Activated CD8-positive, alpha-beta memory T cell treated with anti-CD3 and anti-CD28 coated beads for 1 hour (primary cell): ENCODE data around the gene PPA1.
"Not testable (repeated sequence)": the region's sequence is repeated elsewhere in the genome, so short reads cannot be mapped to it uniquely, and the experiment has no call there.

Source experiments
- DNase-seq, 2 donors: peaks; one replicate each; pipeline ENCODE4 v3.0.0-alpha.2; 2020; ENCODE audit warnings: low read depth in 1 of 2; ENCODE audit errors: extremely low read depth in 1 of 2

Gene PPA1

DNA sequence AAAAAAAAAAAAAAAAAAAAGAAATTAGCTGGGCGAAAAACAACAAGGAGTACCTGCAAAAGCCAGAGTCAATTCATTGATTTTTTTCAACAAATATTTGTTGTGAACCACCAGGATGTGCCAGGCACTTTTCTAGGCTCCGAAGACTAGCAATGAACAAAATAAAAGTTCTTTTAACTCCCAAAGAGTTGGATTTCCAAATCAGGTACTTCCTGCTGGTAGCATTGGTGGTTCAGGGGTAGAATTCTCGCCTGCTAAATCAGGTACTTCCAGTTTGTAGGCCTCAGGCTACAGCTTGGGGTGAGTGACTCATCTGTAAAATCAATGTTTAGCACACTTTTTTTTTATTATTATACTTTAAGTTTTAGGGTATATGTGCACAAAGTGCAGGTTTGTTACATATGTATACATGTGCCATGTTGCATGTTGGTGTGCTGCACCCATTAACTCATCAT is 10.9 kb downstream of the PPA1 start:
- DNase-seq, result no peak

DNA sequence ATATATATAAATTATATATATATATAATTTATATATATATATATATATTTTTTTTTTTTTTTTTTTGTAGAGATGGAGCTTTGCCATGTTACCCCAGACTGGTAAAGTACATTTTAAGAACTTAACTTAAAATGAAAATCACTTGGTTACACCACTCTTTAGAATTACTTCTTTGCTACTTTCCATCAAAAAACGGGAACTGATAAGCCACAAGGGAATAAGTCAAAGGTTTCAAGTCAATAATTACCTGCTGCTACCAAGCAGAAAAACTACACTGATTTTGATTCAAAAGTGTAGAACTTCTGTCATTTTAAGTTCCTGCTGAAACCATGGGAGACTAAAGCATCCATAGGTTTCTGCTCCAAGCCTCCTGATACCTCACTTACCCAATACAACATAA is 12.2 kb downstream of the PPA1 start:
- DNase-seq, result no peak

DNA sequence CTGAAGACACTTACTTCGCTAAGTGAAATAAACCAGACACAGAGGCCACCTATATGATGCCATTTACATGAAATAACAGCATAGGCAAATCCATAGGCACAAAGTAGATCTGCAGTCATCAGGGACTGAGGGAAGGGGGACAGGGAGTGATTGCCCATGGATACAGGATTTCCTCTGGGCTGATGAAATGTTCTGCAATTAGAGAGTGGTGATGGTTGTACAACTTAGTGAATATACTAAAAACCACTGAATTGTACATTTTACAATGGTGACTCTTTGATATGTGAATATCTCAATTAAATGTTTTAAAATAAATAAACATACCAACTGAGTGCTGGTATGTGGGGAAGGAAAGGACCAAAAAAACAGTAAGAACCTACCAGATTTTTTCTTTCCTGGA is 20.4 kb downstream of the PPA1 start:
- DNase-seq, result no peak

DNA sequence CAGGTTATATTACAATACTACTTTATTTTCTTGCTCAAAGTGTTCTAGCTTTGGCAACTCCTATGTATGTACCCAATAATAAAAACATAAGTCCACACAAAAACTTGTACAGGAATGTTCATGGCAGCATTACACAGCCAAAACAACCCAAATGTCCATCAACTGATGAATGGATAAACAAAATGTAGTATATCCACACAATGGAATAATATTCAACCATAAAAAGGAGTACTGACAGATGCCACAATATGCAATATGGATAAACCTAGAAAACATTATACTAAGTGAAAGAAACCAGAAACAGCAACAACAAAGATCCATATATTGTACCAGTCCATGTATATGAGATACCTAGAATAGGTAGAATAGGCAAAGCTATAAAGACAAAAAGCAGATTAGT is 21.0 kb downstream of the PPA1 start:
- DNase-seq, result no peak

DNA sequence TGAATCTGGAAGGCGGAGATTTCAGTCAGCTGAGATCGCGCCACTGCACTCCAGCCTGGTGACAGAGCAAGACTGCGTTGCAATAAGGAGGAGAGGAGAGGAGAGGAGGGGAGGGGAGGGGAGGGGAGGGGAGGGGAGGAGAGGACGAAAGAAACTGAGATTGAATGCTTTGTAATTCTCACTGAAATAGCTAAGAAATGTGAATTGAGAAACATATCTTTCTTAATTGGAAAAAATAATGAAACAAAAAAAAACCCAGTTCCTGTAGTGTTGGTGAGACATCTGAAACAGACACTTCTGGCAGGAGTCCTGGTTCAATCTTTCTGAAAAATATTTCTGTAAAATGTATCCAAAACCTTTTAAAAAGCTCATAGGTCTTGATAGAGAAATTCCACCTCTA is 26.5 kb downstream of the PPA1 start:
- DNase-seq, result no peak

DNA sequence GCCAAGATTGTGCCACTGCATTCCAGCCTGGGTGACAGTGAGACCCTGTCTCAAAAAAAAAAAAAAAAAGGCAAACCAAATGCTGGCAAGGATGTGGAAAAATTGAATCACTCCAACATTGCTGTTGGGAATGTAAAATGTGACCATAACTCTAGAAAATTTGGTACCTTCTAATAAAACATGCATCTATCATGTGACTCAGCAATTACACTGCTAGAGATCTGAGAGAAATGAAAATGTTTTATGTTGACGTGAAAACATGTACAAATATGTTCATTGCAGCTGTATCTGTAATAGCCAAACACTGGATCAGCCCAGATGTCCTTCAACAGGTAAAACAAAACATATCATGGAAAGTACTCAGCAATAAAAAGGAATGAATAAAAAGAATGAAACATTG is 32.1 kb downstream of the PPA1 start:
- no peak for DNase-seq

DNA sequence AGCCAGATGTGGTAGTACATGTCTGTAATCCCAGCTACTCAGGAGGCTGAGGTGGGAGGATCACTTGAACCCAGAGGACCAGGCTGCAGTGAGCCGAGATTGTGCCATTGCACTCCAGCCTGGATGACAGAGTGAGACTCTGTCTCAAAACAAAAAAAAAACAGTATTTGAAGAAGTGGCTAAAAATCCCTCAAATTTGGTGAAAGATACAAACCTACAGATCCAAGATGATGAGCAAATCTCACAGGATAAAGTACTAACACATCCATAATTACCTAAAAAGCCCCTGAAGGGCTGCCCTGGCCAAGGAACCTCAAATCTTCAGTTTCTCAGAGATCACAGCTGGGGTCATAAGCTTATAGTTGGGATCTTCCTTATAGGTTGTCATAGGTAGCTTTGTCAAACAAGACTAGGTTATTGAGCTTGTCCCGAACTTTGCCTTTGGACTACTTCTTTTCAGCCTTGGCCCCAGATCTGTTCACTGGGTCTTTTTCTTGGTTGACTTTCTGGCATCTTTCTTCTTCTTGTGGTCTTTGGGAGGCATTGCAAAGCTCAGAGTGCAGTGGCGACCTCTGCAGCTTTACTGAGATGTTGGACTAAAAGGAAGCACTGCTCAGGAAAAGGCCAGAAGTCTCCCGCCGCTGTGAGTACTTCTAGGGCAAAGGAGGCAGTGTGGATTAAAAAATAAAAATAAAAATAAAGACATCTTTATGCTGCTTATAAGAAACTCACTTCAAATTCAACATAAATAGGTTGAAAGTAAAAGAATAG is 34.3 kb downstream of the PPA1 start:
- DNase-seq, result no peak

DNA sequence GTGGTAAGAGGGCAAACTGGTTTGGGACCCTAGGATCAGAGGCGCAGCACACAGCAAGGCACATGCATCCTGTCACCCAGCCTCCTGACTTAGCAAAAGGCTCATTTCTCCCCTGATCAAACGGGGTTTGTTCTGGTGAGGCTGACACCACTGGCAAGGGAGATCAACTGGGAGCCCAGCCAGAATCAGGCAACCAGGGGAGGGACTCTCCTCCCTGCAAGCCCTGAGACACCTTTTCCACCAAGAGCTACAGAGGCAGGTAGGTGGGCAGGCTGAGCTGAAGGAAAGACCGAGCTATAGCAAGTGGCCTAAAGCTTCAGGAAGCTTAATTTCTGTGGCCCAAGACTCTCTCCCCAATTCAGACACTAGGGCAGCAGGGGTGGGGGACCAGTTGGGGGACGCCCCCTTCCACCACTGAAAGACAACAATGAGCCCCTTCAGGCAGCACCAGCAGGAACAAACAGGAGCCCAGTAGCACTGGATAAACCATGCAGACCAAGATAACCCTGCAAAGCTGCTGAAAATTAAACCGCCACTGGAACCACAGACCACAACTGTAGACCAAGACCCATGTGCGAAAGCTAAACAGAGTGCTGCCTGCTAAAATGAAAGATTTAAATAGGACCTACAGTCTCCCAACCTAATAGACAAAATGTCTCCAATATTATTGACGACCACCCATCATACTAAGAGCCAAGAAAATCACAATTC is 35.8 kb downstream of the PPA1 start:
- no peak for DNase-seq

DNA sequence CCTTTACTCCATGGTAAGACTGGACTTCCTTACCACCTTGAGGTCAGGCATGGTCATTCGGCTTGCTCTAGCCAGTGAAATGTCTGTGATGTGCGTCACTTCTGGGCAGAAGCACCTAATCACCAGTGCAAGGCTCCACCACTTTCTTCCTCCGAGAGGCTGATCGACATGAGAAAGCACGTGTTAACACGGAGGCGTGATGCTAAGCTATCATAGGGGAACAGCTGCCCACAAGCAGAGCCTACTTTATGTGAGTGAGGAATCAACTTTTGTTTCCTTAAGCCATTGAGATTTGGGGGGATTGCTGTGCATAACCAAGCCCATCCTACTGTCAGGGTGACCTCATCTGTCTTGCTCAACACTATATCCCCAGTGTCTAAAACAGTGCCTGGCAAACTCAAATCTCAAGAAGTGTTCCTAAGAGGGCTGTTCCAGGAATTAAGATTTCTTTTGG is 39.8 kb downstream of the PPA1 start:
- DNase-seq, result no peak

DNA sequence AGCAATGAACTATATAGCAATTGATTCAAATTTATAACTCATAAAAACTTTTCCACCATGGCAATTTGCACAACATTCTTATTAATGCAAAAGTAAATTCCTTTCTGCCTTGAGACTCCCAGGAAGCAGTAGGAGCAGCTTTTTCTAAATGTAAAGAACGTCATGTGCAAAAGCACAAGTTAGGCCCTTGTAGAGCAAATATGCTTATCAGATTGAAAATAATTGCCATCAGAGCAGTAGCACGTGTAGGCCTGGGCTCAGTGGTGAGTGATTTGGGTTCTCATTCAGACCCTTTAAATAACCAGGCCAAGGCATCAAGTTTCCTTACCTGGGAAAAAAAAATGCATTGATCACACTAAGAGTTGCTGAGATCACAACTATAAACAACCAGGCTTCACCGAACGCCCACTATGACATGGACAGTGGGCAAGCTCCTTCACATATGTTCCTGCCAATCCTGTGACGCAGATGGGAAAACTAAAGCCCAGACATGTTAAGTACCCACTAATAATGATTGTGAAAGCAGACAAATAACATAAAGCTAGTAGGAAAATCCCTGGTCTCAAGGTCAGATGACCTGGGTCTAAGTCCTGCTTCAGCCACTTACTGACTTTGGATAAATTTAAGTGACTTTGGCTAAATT is 40.8 kb downstream of the PPA1 start:
- no peak for DNase-seq

DNA sequence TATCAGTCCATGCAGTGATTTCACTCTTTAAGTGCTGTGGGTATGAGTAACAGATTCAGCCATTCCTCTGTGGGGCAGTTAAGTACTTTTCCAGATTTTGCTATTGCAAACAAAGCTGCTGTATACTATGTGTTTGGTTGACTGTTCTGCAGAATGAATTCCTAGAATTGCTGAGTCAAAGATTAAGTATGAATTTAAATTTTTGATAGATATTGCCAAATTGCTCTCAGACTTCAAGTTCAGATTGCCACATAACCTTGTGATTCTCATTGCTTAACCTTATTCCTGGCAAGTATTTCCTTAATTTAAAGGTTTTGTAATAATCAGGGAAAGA is 41.3 kb downstream of the PPA1 start:
- DNase-seq, result no peak

DNA sequence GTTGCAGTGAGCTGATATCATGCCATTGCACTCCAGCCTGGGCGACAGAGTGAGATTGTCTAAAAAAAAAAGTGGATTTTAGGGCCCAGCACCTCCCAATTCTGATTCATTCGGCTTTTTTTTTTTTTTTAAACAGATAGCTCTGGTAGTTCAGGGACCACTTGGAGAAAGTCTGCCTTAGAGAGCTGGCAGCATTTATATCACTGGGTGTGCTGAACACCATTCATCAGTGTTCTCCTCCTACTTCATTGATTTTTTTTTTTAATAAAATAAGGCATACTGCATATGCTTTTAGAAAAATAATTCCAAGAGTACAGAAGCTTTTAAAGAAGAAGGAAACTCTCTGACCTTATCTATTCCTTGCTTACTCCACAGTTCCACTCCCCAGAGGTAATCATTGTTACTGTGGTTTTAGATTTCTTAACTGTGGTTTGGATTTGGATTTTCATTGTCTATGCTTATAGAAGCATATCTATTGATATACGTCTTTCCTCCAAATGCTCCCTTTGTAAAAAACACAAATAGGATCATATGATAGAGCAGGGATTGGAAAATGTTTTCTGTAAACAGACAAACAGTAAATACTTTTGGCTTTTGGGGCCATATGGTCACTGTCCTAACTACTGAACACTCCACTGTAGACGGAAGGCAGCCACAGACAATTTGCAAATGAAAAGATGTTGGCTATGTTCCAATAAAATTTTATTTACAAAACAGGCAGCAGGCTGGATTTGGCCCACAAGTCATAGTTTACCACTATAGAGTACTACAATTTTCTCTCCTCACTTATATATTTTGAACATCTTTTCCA is 41.9 kb downstream of the PPA1 start:
- DNase-seq, result no peak

DNA sequence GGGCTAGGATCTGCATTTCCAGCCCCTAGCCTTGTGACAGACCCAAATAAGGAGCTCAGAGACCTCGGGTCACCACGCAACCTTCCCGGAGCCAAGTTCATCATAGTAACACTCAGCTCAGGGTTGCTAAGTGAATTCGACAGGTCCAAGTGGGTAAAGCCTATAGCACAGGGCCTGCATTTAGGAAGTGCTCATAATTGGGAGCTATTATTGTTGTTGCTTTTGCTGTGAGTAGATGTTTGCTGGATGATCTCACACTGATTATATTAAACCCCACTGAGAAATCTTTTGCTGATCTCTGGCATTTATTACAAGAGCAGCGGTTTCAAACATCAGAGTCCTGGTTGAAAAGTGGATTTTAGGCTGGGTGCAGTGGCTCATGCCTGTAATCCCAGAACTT is 42.6 kb downstream of the PPA1 start:
- DNase-seq, result no peak

DNA sequence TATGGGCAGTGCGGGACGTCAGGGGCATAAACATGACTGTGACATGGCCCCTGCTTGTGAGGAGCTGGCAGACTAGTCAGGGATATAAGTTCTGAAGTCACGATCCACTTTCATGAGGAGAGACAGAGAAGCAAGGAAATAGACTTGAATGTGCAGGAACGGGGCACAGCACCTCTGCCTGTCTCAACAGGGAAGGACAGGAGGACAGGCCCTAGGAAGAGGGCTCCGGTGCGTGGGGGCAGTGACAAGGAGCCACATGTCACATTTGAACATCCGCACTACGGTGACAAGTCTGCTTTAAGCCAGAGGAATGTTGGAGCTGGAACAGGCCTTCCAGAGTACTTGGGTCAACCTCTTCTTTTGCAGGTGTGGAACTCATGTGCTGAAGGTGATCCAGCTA is 43.1 kb downstream of the PPA1 start:
- no peak for DNase-seq

DNA sequence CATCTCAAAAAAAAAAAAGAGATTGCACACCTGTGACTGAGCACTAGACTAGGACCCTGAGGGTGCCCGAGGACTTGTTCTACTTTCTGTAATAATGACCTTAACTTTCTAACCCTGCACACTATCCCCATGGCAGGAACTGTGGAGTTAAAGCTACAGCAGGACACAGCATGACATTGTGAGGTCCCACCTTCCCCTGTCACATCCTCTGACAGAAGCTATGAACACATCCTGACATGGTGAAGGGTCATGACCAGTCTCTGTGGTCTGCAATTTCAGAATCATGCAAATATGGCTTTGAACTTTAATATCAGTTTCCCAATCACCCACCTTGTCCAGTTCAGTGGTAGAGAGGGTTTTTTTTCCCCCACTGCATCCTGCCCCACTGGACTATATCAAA is 44.5 kb downstream of the PPA1 start:
- DNase-seq, result no peak

DNA sequence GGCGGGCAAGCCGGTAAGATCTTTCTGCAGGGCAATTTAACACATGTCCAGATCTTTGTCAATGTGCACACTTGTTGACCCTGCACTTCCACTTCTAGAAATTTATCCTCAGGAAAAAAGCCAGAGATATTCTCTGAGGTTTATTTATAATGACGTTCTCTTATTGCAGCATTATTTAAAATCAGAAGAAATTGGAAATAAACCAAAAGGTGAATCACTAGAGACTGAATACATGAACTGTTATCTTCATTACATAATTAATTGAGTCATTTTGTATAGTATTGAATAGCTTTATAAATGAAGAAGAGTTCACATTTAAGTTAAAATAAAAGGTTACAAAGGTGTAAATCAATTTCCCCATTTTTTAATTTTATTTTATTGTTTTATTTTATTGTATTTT is 46.7 kb downstream of the PPA1 start:
- DNase-seq, result no peak

DNA sequence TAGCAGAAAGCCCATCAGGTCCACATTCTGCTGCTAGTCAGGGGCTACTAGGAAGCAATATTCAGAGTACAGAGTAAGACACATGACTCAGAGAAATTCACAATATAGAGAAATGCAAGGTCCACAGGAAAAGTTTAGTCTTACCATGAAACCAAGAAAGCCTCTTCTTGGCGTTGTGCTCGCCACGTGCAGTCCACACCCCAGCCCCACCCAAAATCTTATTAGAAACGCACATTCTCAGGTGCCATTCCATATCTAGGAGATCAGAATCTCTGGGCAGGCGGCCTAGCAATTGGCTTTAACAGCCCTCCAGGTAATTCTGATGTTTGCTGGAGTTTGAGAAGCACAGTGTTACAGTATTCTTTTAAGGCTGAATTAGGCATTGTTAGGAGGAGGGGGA is 47.1 kb downstream of the PPA1 start:
- no peak for DNase-seq

DNA sequence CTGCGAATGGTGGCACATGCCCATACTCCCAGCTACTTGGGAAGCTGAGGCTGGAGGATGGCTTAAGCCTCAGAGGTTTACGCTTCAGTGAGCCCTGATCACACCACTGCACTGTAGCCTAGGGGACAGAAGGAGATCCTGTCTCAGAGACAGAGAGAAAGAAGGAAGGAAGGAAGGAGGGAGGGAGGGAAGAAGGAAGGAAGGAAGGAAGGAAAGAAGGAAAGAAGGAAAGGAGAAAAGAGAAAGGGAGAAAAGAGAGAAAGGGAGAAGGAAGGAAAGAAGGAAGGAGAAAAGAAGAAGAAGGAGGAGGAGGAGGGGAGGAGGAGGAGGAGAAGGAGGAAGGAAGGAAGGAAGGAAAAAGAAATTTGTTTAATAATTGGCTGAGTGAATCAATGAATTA is 49.9 kb downstream of the PPA1 start:
- no peak for DNase-seq

DNA sequence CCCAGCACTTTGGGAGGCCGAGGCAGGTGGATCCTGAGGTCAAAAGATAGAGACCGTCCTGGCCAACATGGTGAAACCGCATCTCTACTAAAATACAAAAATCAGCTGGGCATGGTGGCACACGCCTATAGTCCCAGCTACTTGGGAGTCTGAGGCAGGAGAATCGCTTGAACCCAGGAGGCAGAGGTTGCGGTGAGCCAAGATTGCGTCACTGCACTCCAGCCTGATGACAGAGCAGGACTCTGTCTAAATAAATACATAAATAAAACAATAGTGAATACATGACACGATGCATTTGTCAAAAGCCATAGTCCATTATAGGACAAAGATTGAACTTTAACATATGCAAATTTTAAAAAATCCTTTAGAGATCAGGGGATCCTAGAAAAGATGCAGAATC is 54.0 kb downstream of the PPA1 start:
- not testable (repeated sequence) for DNase-seq

DNA sequence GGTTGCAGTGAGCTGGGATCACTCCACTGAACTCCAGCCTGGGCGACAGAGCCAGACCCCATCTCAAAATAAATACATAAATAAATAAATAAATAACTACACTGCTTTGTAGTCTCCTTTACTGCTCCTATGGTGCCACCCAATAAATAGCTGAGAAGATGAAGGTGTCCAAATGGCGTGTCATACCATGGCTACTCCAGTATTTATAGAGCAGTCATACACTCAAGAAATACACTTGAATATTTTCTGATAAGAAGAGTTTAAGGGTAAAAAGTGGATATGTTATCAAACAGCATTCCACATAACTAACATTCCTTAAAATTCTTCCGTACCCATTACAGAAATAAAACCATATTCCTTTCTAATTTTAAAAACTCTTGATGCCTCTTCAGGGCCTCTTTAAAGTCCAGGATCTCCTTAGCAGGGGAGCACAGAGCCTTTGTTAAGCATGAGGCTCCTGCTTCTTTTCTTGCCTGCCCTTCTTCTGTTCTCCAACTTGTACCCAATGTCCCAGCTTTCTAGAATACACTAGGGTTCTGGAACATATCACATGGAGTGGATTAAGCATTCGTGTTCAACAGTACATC is 55.0 kb downstream of the PPA1 start:
- no peak for DNase-seq

DNA sequence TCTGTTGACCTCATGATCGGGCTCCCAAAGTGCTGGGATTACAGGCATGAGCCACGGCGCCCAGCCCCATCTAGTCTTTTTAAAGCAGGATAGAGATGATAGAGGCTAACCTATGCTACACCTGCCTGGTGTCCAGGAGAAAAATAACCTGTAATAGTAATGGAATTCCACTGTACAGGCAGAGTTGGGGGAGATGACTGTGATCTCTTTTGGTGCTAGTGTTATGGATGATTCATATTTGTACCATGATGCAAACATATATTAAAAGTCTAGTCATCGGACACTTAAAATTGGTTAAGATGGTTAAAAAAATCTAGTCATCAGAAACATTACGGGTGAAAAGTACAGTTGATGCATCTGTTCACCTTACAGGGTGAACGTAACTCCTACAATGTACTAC is 56.8 kb downstream of the PPA1 start:
- DNase-seq, result no peak
